HepG2 (cell line): ENCODE measurements around the gene VAMP2. TPM values are rescaled to one million over a fixed set of nuclear protein-coding genes. Genes with fewer than 3 reads are reported as not detected.
A peak's percentile ranks its signal among the peaks of the same experiment; 100 is the strongest.

Source experiments
- AGO2 ChIP-seq: fragments of 200-400 bp; formaldehyde crosslinking; optimal IDR thresholded peaks from 2 replicates; pipeline ENCODE3; 2017; ENCODE audit warnings: mild to moderate bottlenecking, low read depth, low read length, moderate library complexity
- BRCA1 ChIP-seq: sonication (generic); formaldehyde crosslinking; IDR thresholded peaks from 2 replicates; pipeline ENCODE4 v1.4.0; 2020; ENCODE audit warnings: missing genetic modification reagents
- DMAP1 ChIP-seq: IDR thresholded peaks from 2 replicates; pipeline ENCODE4 v1.6.1; 2016
- FOXP4 ChIP-seq: sonication (generic); formaldehyde crosslinking; IDR thresholded peaks from 2 replicates; pipeline ENCODE4 v1.4.0; 2020; ENCODE audit warnings: missing genetic modification reagents
- HES4 ChIP-seq: sonication (generic); formaldehyde crosslinking; IDR thresholded peaks from 2 replicates; pipeline ENCODE4 v1.9.0; 2021; ENCODE audit warnings: mild to moderate bottlenecking, missing genetic modification reagents, borderline replicate concordance
- HNRNPLL ChIP-seq: fragments of 200-400 bp; formaldehyde crosslinking; IDR thresholded peaks from 2 replicates; pipeline ENCODE4 v1.6.1; 2017; ENCODE audit warnings: mild to moderate bottlenecking, low read depth, low read length; ENCODE audit not compliant: poor library complexity, severe bottlenecking
- NR2F1 ChIP-seq, 2 experiments: fragments of 450-650 bp in 1 of 2; formaldehyde crosslinking in 1 of 2; IDR thresholded peaks; 2 replicates each; pipeline versions ENCODE4 v1.5.0 to v1.6.1; 2016 to 2020; ENCODE audit warnings: mild to moderate bottlenecking in 1 of 2, missing compliant biosample characterization in 1 of 2, missing genetic modification reagents in 1 of 2, moderate library complexity in 1 of 2
- RBFOX2 ChIP-seq: fragments of 200-400 bp; formaldehyde crosslinking; IDR thresholded peaks from 2 replicates; pipeline ENCODE4 v1.6.1; 2017; ENCODE audit warnings: low read depth, mild to moderate bottlenecking, low read length
- SMAD9 ChIP-seq: sonication (generic); formaldehyde crosslinking; IDR thresholded peaks from 2 replicates; pipeline ENCODE4 v1.5.1; 2020; ENCODE audit warnings: mild to moderate bottlenecking, missing genetic modification reagents
- ZNF207 ChIP-seq: fragments of 450-650 bp; IDR thresholded peaks from 2 replicates; pipeline ENCODE4 v1.6.1; 2016; ENCODE audit warnings: antibody characterized with exemption, borderline replicate concordance
- ZNF225 ChIP-seq: sonication (generic); formaldehyde crosslinking; IDR thresholded peaks from 2 replicates; pipeline ENCODE4 v1.4.0; 2020; ENCODE audit warnings: mild to moderate bottlenecking, missing genetic modification reagents
- ZNF292 ChIP-seq: sonication (generic); formaldehyde crosslinking; IDR thresholded peaks from 2 replicates; pipeline ENCODE4 v1.8.1; 2022; ENCODE audit warnings: mild to moderate bottlenecking, low read depth, missing genetic modification reagents, borderline replicate concordance
- ZNF430 ChIP-seq: sonication (generic); formaldehyde crosslinking; IDR thresholded peaks from 2 replicates; pipeline ENCODE4 v1.9.0; 2021; ENCODE audit warnings: mild to moderate bottlenecking, missing genetic modification reagents
- ZNF577 ChIP-seq: sonication (generic); formaldehyde crosslinking; IDR thresholded peaks from 2 replicates; pipeline ENCODE4 v1.4.0; 2020; ENCODE audit warnings: mild to moderate bottlenecking, low read depth, missing genetic modification reagents, borderline replicate concordance
- polyA plus RNA-seq, 8 experiments: library from polyadenylated mRNA; depleted of rRNA in 3 of 8; stranded (reverse) in 7 of 8; unstranded in 1 of 8; fragments of >200 nt; fragmentation: Illumina TruSeq in 4 of 8; extraction: Trizol in 4 of 8; gene quantifications; 2 replicates each; pipeline versions ENCODE4 v1.2.1 to v1.2.3, GENCODE V29; 2011 to 2016; ENCODE audit warnings: low read depth in 4 of 8, missing spikeins in 1 of 8, mixed read lengths in 1 of 8; ENCODE audit not compliant: insufficient read depth in 1 of 8
- total RNA-seq, 5 experiments: library from RNA; depleted of rRNA; stranded (reverse); fragments of >200 nt; fragmentation: Illumina TruSeq; extraction: Trizol; gene quantifications; 2 replicates each; pipeline ENCODE4 v1.2.3, GENCODE V29; 2016; ENCODE audit warnings: low read depth in 1 of 5
- TF ChIP-seq, protein P1 (sequence below): sonication (generic); formaldehyde crosslinking; IDR thresholded peaks from 2 replicates; pipeline ENCODE4 v1.5.1; 2020; ENCODE audit warnings: mild to moderate bottlenecking, missing genetic modification reagents, borderline replicate concordance
- TF ChIP-seq, protein P2 (sequence below): sonication (generic); formaldehyde crosslinking; IDR thresholded peaks from 2 replicates; pipeline ENCODE4 v1.4.0; 2020; ENCODE audit warnings: missing genetic modification reagents
- TF ChIP-seq, protein P3 (sequence below): IDR thresholded peaks from 2 replicates; pipeline ENCODE4 v1.6.1; 2016; ENCODE audit warnings: mild to moderate bottlenecking, missing biosample characterization, missing genetic modification reagents

VAMP2 gene
- total and polyA plus RNA-seq, 2 of the 13 experiments (the other 11 are each of a cell fraction or from before 2014, with no cell fraction given) = 3.9 to 17.2 TPM

DNA sequence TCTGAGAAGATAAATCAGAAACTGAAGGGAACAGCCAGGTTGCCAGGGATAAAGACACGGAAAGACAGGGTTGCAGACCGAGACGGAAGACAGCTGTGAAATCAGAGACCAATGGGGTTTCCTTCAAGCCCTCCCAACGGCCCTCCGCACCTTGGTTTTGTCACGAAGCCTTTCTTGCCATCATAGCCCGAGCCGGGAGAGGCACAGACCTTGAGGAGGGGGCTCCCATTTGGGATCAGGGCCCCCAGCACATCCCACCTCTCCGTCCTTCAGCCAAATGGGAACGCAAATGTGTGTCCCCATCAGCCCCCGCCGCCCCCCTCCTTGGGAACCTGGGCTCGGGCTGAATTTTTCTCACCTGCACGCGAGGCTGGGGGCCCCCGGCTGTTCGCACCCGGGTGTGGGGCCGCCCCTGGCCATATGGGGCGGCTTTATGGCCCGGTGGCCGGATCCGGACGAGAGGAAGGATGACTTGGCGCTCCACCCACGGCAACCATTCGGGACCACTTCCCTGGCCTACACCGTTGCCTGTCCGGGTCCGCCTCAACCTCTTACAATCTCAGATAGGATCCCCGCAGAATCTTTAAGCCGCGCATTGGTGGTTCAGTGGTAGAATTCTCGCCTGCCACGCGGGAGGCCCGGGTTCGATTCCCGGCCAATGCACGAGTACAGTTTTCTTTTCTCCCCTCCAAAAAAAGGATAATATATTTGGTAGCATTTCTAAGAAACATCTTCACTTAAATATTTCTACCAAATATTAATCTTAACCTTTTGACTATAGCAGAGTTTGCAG lies 37.4 kb downstream of the VAMP2 start (continued):
- no peak for TF ChIP-seq BRCA1 (CRISPR knock-in tag)
- TF ChIP-seq ZNF225 (CRISPR knock-in tag) = no peak
- TF ChIP-seq, protein P1, sequence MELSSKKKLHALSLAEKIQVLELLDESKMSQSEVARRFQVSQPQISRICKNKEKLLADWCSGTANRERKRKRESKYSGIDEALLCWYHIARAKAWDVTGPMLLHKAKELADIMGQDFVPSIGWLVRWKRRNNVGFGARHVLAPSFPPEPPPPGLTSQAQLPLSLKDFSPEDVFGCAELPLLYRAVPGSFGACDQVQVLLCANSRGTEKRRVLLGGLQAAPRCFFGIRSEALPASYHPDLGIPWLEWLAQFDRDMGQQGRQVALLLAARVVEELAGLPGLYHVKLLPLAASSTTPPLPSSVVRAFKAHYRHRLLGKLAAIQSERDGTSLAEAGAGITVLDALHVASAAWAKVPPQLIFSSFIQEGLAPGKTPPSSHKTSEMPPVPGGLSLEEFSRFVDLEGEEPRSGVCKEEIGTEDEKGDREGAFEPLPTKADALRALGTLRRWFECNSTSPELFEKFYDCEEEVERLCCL (CRISPR knock-in tag) = no peak
- TF ChIP-seq, protein P2, sequence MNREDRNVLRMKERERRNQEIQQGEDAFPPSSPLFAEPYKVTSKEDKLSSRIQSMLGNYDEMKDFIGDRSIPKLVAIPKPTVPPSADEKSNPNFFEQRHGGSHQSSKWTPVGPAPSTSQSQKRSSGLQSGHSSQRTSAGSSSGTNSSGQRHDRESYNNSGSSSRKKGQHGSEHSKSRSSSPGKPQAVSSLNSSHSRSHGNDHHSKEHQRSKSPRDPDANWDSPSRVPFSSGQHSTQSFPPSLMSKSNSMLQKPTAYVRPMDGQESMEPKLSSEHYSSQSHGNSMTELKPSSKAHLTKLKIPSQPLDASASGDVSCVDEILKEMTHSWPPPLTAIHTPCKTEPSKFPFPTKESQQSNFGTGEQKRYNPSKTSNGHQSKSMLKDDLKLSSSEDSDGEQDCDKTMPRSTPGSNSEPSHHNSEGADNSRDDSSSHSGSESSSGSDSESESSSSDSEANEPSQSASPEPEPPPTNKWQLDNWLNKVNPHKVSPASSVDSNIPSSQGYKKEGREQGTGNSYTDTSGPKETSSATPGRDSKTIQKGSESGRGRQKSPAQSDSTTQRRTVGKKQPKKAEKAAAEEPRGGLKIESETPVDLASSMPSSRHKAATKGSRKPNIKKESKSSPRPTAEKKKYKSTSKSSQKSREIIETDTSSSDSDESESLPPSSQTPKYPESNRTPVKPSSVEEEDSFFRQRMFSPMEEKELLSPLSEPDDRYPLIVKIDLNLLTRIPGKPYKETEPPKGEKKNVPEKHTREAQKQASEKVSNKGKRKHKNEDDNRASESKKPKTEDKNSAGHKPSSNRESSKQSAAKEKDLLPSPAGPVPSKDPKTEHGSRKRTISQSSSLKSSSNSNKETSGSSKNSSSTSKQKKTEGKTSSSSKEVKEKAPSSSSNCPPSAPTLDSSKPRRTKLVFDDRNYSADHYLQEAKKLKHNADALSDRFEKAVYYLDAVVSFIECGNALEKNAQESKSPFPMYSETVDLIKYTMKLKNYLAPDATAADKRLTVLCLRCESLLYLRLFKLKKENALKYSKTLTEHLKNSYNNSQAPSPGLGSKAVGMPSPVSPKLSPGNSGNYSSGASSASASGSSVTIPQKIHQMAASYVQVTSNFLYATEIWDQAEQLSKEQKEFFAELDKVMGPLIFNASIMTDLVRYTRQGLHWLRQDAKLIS (CRISPR knock-in tag) = no peak
- TF ChIP-seq, protein P3, sequence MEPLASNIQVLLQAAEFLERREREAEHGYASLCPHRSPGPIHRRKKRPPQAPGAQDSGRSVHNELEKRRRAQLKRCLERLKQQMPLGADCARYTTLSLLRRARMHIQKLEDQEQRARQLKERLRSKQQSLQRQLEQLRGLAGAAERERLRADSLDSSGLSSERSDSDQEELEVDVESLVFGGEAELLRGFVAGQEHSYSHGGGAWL (CRISPR knock-in tag) = no peak
- TF ChIP-seq ZNF430 (CRISPR knock-in tag) = no peak
- no peak for TF ChIP-seq FOXP4
- TF ChIP-seq HES4 (CRISPR knock-in tag) = no peak
- peak; percentile 31 for TF ChIP-seq HNRNPLL
- TF ChIP-seq ZNF292 = no peak
- TF ChIP-seq ZNF577 (CRISPR knock-in tag) = no peak
- TF ChIP-seq AGO2 = no peak
- TF ChIP-seq SMAD9 (CRISPR knock-in tag) = no peak
- TF ChIP-seq NR2F1 (CRISPR knock-in tag; IDR thresholded peaks at IDR 0.05) = 0 out of 4 replicates have a peak, but pooled peaks of 1 of the 2 experiments have one; percentile 18
- no peak for TF ChIP-seq DMAP1 (CRISPR knock-in tag)
- TF ChIP-seq RBFOX2 = no peak
- TF ChIP-seq ZNF207 = no peak
